ENCODE results near the gene CDH23.

DNA sequence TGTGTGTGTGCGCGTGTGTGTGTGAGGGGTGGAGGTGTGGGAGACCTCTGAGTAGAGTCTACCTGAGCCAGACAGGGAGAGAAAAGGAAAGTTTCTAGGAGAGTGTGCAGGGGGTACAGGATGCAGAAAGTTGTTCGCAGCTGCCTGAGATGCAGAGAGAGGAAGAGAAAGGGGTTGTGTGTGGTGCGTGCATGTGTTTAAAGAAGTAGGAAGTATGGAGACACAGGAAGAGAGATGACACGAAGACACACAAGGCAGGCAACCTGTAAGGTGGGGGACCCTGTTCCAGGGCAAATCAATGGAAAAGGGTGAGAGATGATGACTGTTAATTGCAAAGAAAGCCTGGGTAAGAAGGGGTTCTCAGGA is 270.6 kb downstream of the CDH23 start:
- TF ChIP-seq, protein P1, sequence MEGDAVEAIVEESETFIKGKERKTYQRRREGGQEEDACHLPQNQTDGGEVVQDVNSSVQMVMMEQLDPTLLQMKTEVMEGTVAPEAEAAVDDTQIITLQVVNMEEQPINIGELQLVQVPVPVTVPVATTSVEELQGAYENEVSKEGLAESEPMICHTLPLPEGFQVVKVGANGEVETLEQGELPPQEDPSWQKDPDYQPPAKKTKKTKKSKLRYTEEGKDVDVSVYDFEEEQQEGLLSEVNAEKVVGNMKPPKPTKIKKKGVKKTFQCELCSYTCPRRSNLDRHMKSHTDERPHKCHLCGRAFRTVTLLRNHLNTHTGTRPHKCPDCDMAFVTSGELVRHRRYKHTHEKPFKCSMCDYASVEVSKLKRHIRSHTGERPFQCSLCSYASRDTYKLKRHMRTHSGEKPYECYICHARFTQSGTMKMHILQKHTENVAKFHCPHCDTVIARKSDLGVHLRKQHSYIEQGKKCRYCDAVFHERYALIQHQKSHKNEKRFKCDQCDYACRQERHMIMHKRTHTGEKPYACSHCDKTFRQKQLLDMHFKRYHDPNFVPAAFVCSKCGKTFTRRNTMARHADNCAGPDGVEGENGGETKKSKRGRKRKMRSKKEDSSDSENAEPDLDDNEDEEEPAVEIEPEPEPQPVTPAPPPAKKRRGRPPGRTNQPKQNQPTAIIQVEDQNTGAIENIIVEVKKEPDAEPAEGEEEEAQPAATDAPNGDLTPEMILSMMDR (IDR thresholded peaks at IDR 0.05): no peak
- no peak for TF ChIP-seq POLR2A (IDR thresholded peaks at IDR 0.05)

Data from uterus (tissue), 2 donors.